ENCODE measurements around the gene IRF4. TPM values are rescaled to one million over a fixed set of nuclear protein-coding genes. Genes with fewer than 3 reads are reported as not detected.

IRF4 gene
- polyA plus RNA-seq, 1 of the 3 experiments (the other 2 are of a cell fraction), result not detected

DNA sequence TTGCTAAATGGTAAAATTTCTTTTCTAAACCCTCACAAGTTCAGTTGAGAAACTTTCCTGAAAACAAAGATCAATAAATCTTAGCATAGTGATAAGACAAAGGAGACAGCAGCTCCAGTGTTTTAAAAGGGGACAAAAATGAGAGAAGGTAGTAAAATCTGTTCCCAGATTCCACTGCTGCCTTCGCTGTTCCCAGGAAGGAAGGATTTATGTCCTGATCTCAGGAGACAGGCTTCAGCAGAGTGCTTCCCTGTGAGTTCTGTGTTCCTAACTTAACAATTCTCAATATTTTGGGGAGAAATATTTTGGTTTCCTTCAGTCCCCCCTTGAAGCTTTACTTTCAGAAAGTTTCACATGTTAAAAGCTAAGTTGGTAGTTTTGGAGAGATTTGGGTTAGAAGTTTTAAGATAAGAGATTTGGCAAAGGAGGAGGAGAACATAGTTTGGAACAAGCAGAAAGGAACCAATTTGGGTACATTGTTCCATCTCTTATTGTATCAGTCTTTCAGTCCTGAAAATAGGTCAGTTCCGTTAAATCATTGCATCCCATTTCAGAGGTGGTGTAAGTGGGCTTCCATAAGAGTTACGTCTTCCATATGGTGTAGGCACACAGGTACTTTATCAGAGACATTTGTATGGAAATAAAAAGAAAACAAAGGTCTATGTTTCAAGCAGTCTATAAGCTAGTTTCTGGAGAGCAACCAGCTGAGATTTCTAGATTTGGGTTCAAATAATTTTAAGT, 20.8 kb downstream of the IRF4 start:
- Histone ChIP-seq H4K20me1 (ENCODE audit: insufficient read depth) (no peaks in the 10 kb centered on the region), H3K27ac (ENCODE audit: low read depth in 2 of 2, low read length in 1 of 2) (no peak overlapping the region), H3K9me2 (no peaks in the 10 kb centered on the region), H3K27me3 (ENCODE audit: insufficient read depth) (peaks cover 48% of the 10 kb centered on the region), H3K36me3 (replicated peaks in 1 of 2; ENCODE audit: control insufficient read depth in 1 of 2, insufficient read depth in 2 of 2, low read length in 1 of 2) (no peaks in the 10 kb centered on the region), H3K4me3 (ENCODE audit: low read depth in 2 of 2, low read length in 1 of 2) (no peak overlapping the region), H3K79me2 (ENCODE audit: insufficient read depth) (no peaks in the 10 kb centered on the region), H3K4me1 (ENCODE audit: control insufficient read depth in 1 of 2, insufficient read depth in 2 of 2, low read depth in 1 of 2, low read length in 1 of 2) (no peaks in the 10 kb centered on the region), H2AFZ (ENCODE audit: low read depth) (no peak overlapping the region), H3K9me3 (no peaks in the 10 kb centered on the region), H3K9ac (no peak overlapping the region), H3K4me2 (no peak overlapping the region), H3F3A (replicated peaks; ENCODE audit: insufficient read depth) (no peaks in the 10 kb centered on the region)
- CTCF ChIA-PET, result interaction anchor here (1.6 to 1.7 kb wide), 2 partner anchors 8 to 224 kb away, joined by 4 to 7 read pairs; no protein-coding TSS in a partner anchor
- 9% methylated on average over 3 of the region's 3 CpGs for WGBS (ENCODE audit: low lambda C conversion rate)
- no peak for DNase-seq
- no peak for TF ChIP-seq POLR2AphosphoS5 (IDR thresholded peaks at IDR 0.05; ENCODE audit: low read depth, low read length)
- TF ChIP-seq, protein P1, sequence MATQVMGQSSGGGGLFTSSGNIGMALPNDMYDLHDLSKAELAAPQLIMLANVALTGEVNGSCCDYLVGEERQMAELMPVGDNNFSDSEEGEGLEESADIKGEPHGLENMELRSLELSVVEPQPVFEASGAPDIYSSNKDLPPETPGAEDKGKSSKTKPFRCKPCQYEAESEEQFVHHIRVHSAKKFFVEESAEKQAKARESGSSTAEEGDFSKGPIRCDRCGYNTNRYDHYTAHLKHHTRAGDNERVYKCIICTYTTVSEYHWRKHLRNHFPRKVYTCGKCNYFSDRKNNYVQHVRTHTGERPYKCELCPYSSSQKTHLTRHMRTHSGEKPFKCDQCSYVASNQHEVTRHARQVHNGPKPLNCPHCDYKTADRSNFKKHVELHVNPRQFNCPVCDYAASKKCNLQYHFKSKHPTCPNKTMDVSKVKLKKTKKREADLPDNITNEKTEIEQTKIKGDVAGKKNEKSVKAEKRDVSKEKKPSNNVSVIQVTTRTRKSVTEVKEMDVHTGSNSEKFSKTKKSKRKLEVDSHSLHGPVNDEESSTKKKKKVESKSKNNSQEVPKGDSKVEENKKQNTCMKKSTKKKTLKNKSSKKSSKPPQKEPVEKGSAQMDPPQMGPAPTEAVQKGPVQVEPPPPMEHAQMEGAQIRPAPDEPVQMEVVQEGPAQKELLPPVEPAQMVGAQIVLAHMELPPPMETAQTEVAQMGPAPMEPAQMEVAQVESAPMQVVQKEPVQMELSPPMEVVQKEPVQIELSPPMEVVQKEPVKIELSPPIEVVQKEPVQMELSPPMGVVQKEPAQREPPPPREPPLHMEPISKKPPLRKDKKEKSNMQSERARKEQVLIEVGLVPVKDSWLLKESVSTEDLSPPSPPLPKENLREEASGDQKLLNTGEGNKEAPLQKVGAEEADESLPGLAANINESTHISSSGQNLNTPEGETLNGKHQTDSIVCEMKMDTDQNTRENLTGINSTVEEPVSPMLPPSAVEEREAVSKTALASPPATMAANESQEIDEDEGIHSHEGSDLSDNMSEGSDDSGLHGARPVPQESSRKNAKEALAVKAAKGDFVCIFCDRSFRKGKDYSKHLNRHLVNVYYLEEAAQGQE (IDR thresholded peaks at IDR 0.05; ENCODE audit: low read depth, low read length), result no peak
- no peak for TF ChIP-seq FOSL2 (IDR thresholded peaks at IDR 0.05; ENCODE audit: borderline replicate concordance, low read depth)
- no peak for TF ChIP-seq TAF1 (IDR thresholded peaks at IDR 0.05; ENCODE audit: borderline replicate concordance, low read depth, low read length)
- TF ChIP-seq, protein P2, sequence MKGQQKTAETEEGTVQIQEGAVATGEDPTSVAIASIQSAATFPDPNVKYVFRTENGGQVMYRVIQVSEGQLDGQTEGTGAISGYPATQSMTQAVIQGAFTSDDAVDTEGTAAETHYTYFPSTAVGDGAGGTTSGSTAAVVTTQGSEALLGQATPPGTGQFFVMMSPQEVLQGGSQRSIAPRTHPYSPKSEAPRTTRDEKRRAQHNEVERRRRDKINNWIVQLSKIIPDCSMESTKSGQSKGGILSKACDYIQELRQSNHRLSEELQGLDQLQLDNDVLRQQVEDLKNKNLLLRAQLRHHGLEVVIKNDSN (IDR thresholded peaks at IDR 0.05; ENCODE audit: borderline replicate concordance, low read depth), result no peak
- no peak for TF ChIP-seq TCF12 (IDR thresholded peaks at IDR 0.05)
- TF ChIP-seq, protein P3, sequence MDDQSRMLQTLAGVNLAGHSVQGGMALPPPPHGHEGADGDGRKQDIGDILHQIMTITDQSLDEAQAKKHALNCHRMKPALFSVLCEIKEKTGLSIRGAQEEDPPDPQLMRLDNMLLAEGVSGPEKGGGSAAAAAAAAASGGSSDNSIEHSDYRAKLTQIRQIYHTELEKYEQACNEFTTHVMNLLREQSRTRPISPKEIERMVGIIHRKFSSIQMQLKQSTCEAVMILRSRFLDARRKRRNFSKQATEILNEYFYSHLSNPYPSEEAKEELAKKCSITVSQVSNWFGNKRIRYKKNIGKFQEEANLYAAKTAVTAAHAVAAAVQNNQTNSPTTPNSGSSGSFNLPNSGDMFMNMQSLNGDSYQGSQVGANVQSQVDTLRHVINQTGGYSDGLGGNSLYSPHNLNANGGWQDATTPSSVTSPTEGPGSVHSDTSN (IDR thresholded peaks at IDR 0.05), result no peak
- TF ChIP-seq GABPA (IDR thresholded peaks at IDR 0.05; ENCODE audit: low read depth), result no peak
- TF ChIP-seq YY1 (IDR thresholded peaks at IDR 0.05; ENCODE audit: low read depth), result no peak
- no peak for TF ChIP-seq RAD21 (IDR thresholded peaks at IDR 0.05; ENCODE audit: low read length)
- no peak for TF ChIP-seq RCOR1 (IDR thresholded peaks at IDR 0.05; ENCODE audit: low read length)
- POLR2A ChIA-PET, result no interaction called here

DNA sequence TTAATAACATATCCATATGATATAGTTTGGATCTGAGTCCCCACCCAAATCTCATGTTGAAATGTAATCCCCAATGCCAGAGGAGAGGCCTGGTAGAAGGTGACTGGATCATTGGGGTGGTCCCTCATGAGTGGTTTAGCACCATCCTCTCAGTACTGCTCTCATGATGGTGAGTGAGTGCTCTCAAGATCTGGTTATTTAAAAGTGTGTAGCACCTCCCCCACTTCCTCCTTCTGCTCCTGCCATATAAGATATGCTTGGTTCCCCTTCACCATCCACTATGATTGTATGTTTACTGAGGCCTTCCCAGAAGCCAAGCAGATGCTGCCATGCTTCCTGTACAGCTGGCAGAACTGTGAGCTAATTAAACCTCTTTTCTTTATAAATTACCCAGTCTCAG, 22.9 kb downstream of the IRF4 start:
- no peaks in the 10 kb centered on the region for H3K9me2 ChIP-seq
- H3K4me2 ChIP-seq, result no peak overlapping the region
- no peak overlapping the region for H2AFZ ChIP-seq (ENCODE audit: low read depth)
- no peaks in the 10 kb centered on the region for H3F3A ChIP-seq (replicated peaks; ENCODE audit: insufficient read depth)
- no peaks in the 10 kb centered on the region for H3K79me2 ChIP-seq (ENCODE audit: insufficient read depth)
- ChIA-PET POLR2A (no interaction called here), CTCF (interaction anchor here (1.4 kb wide), 1 partner anchor 39 kb away, joined by 3 read pairs; no protein-coding TSS in a partner anchor)
- H4K20me1 ChIP-seq (ENCODE audit: insufficient read depth), result no peaks in the 10 kb centered on the region
- no peaks in the 10 kb centered on the region for H3K36me3 ChIP-seq (replicated peaks in 1 of 2; ENCODE audit: control insufficient read depth in 1 of 2, insufficient read depth in 2 of 2, low read length in 1 of 2)
- no peak overlapping the region for H3K27ac ChIP-seq (ENCODE audit: low read depth in 2 of 2, low read length in 1 of 2)
- DNase-seq, result no peak
- no peaks in the 10 kb centered on the region for H3K4me1 ChIP-seq (ENCODE audit: control insufficient read depth in 1 of 2, insufficient read depth in 2 of 2, low read depth in 1 of 2, low read length in 1 of 2)
- H3K9ac ChIP-seq, result no peak overlapping the region
- no peaks in the 10 kb centered on the region for H3K9me3 ChIP-seq
- peaks cover 40% of the 10 kb centered on the region for H3K27me3 ChIP-seq (ENCODE audit: insufficient read depth)
- no peak overlapping the region for H3K4me3 ChIP-seq (ENCODE audit: low read depth in 2 of 2, low read length in 1 of 2)
- TF ChIP-seq, protein P4, sequence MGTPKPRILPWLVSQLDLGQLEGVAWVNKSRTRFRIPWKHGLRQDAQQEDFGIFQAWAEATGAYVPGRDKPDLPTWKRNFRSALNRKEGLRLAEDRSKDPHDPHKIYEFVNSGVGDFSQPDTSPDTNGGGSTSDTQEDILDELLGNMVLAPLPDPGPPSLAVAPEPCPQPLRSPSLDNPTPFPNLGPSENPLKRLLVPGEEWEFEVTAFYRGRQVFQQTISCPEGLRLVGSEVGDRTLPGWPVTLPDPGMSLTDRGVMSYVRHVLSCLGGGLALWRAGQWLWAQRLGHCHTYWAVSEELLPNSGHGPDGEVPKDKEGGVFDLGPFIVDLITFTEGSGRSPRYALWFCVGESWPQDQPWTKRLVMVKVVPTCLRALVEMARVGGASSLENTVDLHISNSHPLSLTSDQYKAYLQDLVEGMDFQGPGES (IDR thresholded peaks at IDR 0.05; ENCODE audit: low read depth, low read length), result no peak
- TF ChIP-seq RFX5 (IDR thresholded peaks at IDR 0.05; ENCODE audit: low read length) (no peak), GABPA (IDR thresholded peaks at IDR 0.05; ENCODE audit: low read depth) (no peak)
- TF ChIP-seq, protein P5, sequence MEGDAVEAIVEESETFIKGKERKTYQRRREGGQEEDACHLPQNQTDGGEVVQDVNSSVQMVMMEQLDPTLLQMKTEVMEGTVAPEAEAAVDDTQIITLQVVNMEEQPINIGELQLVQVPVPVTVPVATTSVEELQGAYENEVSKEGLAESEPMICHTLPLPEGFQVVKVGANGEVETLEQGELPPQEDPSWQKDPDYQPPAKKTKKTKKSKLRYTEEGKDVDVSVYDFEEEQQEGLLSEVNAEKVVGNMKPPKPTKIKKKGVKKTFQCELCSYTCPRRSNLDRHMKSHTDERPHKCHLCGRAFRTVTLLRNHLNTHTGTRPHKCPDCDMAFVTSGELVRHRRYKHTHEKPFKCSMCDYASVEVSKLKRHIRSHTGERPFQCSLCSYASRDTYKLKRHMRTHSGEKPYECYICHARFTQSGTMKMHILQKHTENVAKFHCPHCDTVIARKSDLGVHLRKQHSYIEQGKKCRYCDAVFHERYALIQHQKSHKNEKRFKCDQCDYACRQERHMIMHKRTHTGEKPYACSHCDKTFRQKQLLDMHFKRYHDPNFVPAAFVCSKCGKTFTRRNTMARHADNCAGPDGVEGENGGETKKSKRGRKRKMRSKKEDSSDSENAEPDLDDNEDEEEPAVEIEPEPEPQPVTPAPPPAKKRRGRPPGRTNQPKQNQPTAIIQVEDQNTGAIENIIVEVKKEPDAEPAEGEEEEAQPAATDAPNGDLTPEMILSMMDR (IDR thresholded peaks at IDR 0.05), result no peak
- TF ChIP-seq, protein P3 (IDR thresholded peaks at IDR 0.05), result no peak

All from SK-N-SH (cell line).